MM.1S (cell line): ENCODE results near the gene PTPN3.

Source experiments
- CTCF ChIP-seq: fragments of 300-600 bp; sonication (generic); IDR thresholded peaks from 2 replicates; pipeline ENCODE4 v1.5.1; 2016; ENCODE audit warnings: antibody characterized with exemption, low read length, mixed read lengths
- EZH2 ChIP-seq: fragments of 300-600 bp; sonication (generic); optimal IDR thresholded peaks from 2 replicates; pipeline ENCODE3; 2017; ENCODE audit warnings: low read depth, mild to moderate bottlenecking, antibody characterized with exemption, low read length, mixed read lengths
- EZH2phosphoT487 ChIP-seq: fragments of 300-600 bp; sonication (generic); IDR thresholded peaks from 2 replicates; pipeline ENCODE4 v1.6.1; 2018; ENCODE audit warnings: antibody characterized with exemption, low read length

DNA sequence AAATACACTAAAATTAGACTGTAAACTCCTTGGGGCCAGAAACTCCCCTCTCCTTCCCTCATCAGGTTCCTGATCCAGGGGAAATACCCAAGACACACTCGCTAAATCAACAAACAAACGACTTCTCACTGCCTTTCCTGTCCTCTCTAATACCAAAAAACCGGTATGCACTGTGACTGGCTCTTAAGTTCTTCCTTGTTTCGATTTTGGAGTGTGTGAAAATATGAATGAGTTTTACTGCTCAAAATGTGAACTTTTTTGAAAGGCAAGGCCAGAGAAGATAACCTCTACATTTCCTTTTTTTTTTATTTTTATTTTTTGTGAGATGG is 96.2 kb downstream of the PTPN3 start:
- TF ChIP-seq EZH2phosphoT487 (no peak), CTCF (no peak), EZH2 (no peak)
